Measurements from ENCODE around the gene CNTNAP4. TPM values are rescaled to one million over a fixed set of nuclear protein-coding genes. Genes with fewer than 3 reads are reported as not detected.

Gene CNTNAP4
- total RNA-seq, 1 experiment from 2014 or later: not detected

- Histone ChIP-seq H4K20me1 (ENCODE audit: control insufficient read depth, insufficient read depth, insufficient read length) (no peaks in the 10 kb centered on the region), H3T11ph (ENCODE audit: low read length) (no peak overlapping the region), H2BK5ac (ENCODE audit: insufficient read length, low read length) (no peak overlapping the region), H3K18ac (ENCODE audit: insufficient read length, low read depth, low read length) (no peak overlapping the region), H2BK20ac (ENCODE audit: low read depth, low read length, poor library complexity, severe bottlenecking) (no peak overlapping the region), H3K23ac (ENCODE audit: insufficient read length, low read depth, low read length) (no peak overlapping the region), H2AFZ (ENCODE audit: low read length) (no peak overlapping the region), H2BK15ac (ENCODE audit: low read depth, low read length) (no peak overlapping the region), H2AK5ac (ENCODE audit: insufficient read length, low read length) (no peak overlapping the region), H3K9ac (ENCODE audit: extremely low read depth, insufficient read length, low read length) (no peak overlapping the region), H3K79me2 (ENCODE audit: insufficient read depth, low read length) (no peaks in the 10 kb centered on the region), H3K27me3 (ENCODE audit: insufficient read depth, low read length) (no peaks in the 10 kb centered on the region), H3K4me1 (ENCODE audit: insufficient read depth, low read length) (no peaks in the 10 kb centered on the region), H3K79me1 (ENCODE audit: insufficient read depth, low read depth, low read length, poor library complexity, severe bottlenecking) (no peaks in the 10 kb centered on the region), H4K8ac (replicated peaks; ENCODE audit: insufficient read length, low read depth, low read length) (no peak overlapping the region), H2BK120ac (ENCODE audit: low read depth, low read length, poor library complexity, severe bottlenecking) (no peak overlapping the region), H3K4ac (ENCODE audit: low read depth, low read length) (no peak overlapping the region), H4K91ac (ENCODE audit: insufficient read length, low read depth, low read length) (no peak overlapping the region), H3K14ac (ENCODE audit: insufficient read depth, low read length) (no peak overlapping the region), H2BK12ac (ENCODE audit: insufficient read length, low read depth, low read length) (no peak overlapping the region), H3K4me2 (ENCODE audit: insufficient read depth, insufficient read length, low read length) (no peak overlapping the region), H3K56ac (ENCODE audit: insufficient read length, low read depth, low read length) (no peak overlapping the region), H3K23me2 (ENCODE audit: insufficient read length, low read depth, low read length, poor library complexity, severe bottlenecking) (no peaks in the 10 kb centered on the region), H4K5ac (ENCODE audit: insufficient read length, low read depth, low read length) (no peak overlapping the region), H3K9me3 (ENCODE audit: control insufficient read depth, low read depth, low read length) (no peaks in the 10 kb centered on the region), H3K27ac (ENCODE audit: insufficient read length, low read depth, low read length) (no peak overlapping the region)
- no peak overlapping the region for H3K27ac Mint-ChIP-seq
- H3K4me1 Mint-ChIP-seq: peaks cover 9 to 14% of the 10 kb centered on the region in 2 experiments
- no peak overlapping the region for H3K4me3 Mint-ChIP-seq
- peaks cover 92% of the 10 kb centered on the region for H3K27me3 Mint-ChIP-seq (ENCODE audit: low read depth)
- no peaks in the 10 kb centered on the region for H3K36me3 Mint-ChIP-seq (ENCODE audit: insufficient read depth in 1 of 3, low read depth in 3 of 3)
- no CpG with 5 or more reads among the region's 8 CpGs for WGBS (ENCODE audit: extremely low coverage, insufficient read length, low lambda C conversion rate)
- no peak for DNase-seq
- H3K9me3 Mint-ChIP-seq: no peaks in the 10 kb centered on the region
- no peak for TF ChIP-seq CTCF (conservative IDR thresholded peaks at IDR 0.05)
Observed at GRCh38 chr16:76483307-76483909, 206.2 kb downstream of the CNTNAP4 start.

All from H9 (cell line).